Rectal smooth muscle tissue (tissue), 1 donor: Measurements from ENCODE around the gene LRRC8C.

ENCODE experiments used
- H3K27ac ChIP-seq: one replicate; pipeline ENCODE4 v1.7.0; 2013; ENCODE audit warnings: low read depth, low read length, inconsistent platforms
- H3K27me3 ChIP-seq: one replicate; pipeline ENCODE4 v1.7.0; 2013; ENCODE audit warnings: low read length; ENCODE audit not compliant: control insufficient read depth, insufficient read depth
- H3K36me3 ChIP-seq: one replicate; pipeline ENCODE4 v1.7.0; 2013; ENCODE audit warnings: low read length; ENCODE audit not compliant: control insufficient read depth, insufficient read depth
- H3K4me1 ChIP-seq: one replicate; pipeline ENCODE4 v1.7.0; 2013; ENCODE audit warnings: low read length; ENCODE audit not compliant: control insufficient read depth, insufficient read depth
- H3K4me3 ChIP-seq: one replicate; pipeline ENCODE4 v1.7.0; 2013; ENCODE audit warnings: low read length
- H3K9ac ChIP-seq: one replicate; pipeline ENCODE4 v1.7.0; 2013; ENCODE audit warnings: low read length

The LRRC8C gene

DNA sequence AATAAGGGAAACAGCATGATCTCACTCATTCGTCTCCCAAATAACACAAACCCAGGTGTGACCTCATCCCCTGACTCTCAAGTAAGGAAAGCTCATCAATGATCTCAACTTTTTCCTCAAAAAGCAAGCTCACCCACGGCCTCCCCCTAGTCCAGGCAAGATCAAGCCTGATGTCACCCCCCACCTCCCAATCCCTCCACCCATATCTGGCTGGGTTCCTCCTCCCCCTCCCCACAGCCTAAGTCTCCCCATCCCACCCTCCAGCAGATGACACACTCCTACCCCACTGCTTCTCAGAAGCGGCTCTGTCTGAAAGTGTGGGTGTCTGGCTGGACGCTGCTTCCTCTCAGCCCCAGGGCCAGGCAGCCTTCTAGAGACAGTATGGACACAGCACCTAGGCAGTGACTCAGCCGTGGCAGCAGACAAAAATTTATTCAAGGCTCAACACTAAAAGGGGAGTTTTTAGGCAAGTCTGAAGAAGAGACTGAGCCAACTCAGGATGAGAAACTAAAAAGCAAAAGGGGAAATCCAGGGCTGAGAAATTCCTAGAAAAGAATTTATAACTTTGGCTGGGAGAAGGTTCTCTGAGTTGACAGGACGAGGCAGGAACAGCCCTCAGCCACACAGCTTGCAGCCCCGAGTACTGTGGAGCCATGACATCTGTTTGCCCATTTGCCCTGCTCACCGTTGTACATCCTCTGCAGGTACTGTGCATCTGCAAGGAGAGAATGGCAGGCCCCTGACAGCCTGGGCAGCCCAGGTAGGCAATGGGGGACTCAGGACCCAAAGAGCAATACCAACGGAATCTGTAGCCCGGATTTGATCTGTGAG lies 106.3 kb downstream of the LRRC8C start:
- Histone ChIP-seq H3K36me3 (no peaks in the 10 kb centered on the region), H3K4me3 (no peak overlapping the region), H3K4me1 (no peaks in the 10 kb centered on the region), H3K27ac (no peak overlapping the region), H3K9ac (no peak overlapping the region), H3K27me3 (no peaks in the 10 kb centered on the region)

GRCh38 chr1:89739844-89740216 lies 106.9 kb downstream of the LRRC8C start:
- Histone ChIP-seq H3K36me3 (no peaks in the 10 kb centered on the region), H3K27me3 (no peaks in the 10 kb centered on the region), H3K9ac (no peak overlapping the region), H3K4me3 (no peak overlapping the region), H3K4me1 (no peaks in the 10 kb centered on the region), H3K27ac (no peak overlapping the region)

GRCh38 chr1:89743788-89744187 lies 110.9 kb downstream of the LRRC8C start:
- H3K4me3 ChIP-seq = no peak overlapping the region
- H3K36me3 ChIP-seq = no peaks in the 10 kb centered on the region
- no peak overlapping the region for H3K9ac ChIP-seq
- H3K4me1 ChIP-seq = no peaks in the 10 kb centered on the region
- no peak overlapping the region for H3K27ac ChIP-seq
- no peaks in the 10 kb centered on the region for H3K27me3 ChIP-seq

GRCh38 chr1:89746424-89747149 lies 113.7 kb downstream of the LRRC8C start:
- no peaks in the 10 kb centered on the region for H3K4me1 ChIP-seq
- H3K4me3 ChIP-seq = no peak overlapping the region
- H3K36me3 ChIP-seq = no peaks in the 10 kb centered on the region
- H3K9ac ChIP-seq = no peak overlapping the region
- H3K27me3 ChIP-seq = no peaks in the 10 kb centered on the region
- H3K27ac ChIP-seq = no peak overlapping the region

DNA sequence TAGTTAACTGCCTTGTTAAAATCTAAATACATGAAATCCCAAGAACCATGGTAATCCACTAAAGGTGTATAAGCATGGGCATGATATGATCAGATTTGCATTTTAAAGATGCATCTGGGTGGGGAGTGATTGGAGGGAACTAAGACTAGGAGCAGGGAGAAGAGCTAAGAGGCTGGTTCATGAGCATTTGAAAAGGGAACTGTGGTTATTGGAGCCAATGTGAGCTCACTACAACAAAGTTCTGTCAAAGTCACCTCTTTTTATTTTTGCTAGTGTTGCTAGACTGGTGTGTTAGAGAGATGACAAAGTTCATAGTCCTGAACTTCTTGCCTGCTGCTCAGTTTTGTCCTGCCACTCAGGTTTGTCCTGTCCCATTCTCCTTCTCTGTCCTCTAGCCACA lies 120.8 kb downstream of the LRRC8C start:
- no peaks in the 10 kb centered on the region for H3K36me3 ChIP-seq
- H3K27me3 ChIP-seq = no peaks in the 10 kb centered on the region
- H3K4me1 ChIP-seq = no peaks in the 10 kb centered on the region
- no peak overlapping the region for H3K4me3 ChIP-seq
- H3K9ac ChIP-seq = no peak overlapping the region
- no peak overlapping the region for H3K27ac ChIP-seq

DNA sequence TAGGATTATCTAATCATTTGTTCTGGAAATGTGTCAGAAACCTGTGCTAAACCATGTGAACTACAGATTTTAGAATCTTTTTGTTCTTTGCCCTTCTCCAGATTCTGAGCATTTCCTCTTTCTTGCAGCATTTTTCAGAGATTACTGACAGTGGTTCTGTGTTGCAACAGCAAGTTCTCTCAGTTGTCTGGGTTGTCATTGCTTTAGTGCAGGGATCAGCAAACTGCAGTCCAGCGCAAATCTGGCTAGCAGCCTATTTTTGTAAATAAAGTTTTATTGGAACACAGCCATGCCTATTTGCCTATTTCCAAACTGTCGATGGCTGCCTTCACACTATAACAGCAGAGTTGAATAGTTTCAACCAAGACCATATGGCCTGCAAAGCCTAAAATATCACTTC lies 121.6 kb downstream of the LRRC8C start:
- Histone ChIP-seq H3K27me3 (no peaks in the 10 kb centered on the region), H3K4me1 (no peaks in the 10 kb centered on the region), H3K9ac (no peak overlapping the region), H3K27ac (no peak overlapping the region), H3K4me3 (no peak overlapping the region), H3K36me3 (no peaks in the 10 kb centered on the region)

- Histone ChIP-seq H3K27ac (no peak overlapping the region), H3K4me1 (no peaks in the 10 kb centered on the region), H3K27me3 (no peaks in the 10 kb centered on the region)
These were observed 122.7 kb downstream of the LRRC8C start for GRCh38 chr1:89755591-89755990.

DNA sequence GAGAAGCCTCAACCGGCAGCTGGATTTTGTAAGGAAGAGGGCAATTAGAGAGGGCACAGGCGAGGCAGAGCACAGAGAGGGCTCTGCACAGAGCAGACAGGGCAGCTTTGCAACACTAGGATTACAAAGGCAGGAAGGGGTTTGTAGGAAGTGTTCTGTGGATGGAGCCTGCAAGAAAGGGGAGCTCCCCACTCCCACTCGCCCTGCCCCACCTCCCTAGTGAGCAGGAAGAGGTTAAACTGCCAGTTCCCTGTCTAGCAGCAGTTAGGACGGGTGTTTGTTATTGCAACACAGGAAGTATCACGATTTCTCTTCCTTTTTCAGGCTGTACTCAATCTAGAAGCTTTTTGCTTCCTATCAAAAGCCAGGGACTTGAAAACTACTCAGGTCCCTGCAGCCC lies 124.6 kb downstream of the LRRC8C start:
- Histone ChIP-seq H3K27ac (no peak overlapping the region), H3K36me3 (no peaks in the 10 kb centered on the region), H3K4me3 (no peak overlapping the region), H3K4me1 (peaks cover 2% of the 10 kb centered on the region), H3K9ac (no peak overlapping the region), H3K27me3 (no peaks in the 10 kb centered on the region)

More at GRCh38 chr1:89755591-89755990, 122.7 kb downstream of the LRRC8C start:
- Histone ChIP-seq H3K36me3 (no peaks in the 10 kb centered on the region), H3K4me3 (no peak overlapping the region), H3K9ac (no peak overlapping the region)

DNA sequence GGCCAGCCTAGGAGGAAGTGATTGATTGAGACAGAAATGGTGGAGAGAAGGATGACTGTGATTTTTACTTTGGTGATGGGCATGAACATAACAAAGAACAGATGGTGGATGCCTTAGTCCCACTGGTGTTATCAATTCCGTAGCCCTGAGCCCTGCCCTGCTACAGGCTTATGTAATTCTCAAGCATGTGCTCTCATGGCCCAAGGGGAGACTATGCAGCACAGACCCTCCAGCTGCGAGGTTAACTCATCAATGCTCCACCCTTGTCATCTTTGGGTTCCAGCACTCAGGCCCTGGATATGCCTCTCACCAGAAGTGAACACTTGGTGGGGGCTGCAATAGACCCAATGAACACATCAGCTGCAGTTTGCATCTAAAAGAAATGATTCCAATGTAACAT lies 125.2 kb downstream of the LRRC8C start:
- no peaks in the 10 kb centered on the region for H3K36me3 ChIP-seq
- no peaks in the 10 kb centered on the region for H3K27me3 ChIP-seq

GRCh38 chr1:89759036-89759435 lies 126.1 kb downstream of the LRRC8C start:
- no peaks in the 10 kb centered on the region for H3K36me3 ChIP-seq
- H3K4me3 ChIP-seq = no peak overlapping the region
- peaks cover 2% of the 10 kb centered on the region for H3K4me1 ChIP-seq
- H3K27ac ChIP-seq = no peak overlapping the region
- no peaks in the 10 kb centered on the region for H3K27me3 ChIP-seq
- no peak overlapping the region for H3K9ac ChIP-seq

More for the DNA sequence above, 125.2 kb downstream of the LRRC8C start:
- H3K27ac ChIP-seq = no peak overlapping the region
- peaks cover 2% of the 10 kb centered on the region for H3K4me1 ChIP-seq
- H3K4me3 ChIP-seq = no peak overlapping the region
- H3K9ac ChIP-seq = no peak overlapping the region

DNA sequence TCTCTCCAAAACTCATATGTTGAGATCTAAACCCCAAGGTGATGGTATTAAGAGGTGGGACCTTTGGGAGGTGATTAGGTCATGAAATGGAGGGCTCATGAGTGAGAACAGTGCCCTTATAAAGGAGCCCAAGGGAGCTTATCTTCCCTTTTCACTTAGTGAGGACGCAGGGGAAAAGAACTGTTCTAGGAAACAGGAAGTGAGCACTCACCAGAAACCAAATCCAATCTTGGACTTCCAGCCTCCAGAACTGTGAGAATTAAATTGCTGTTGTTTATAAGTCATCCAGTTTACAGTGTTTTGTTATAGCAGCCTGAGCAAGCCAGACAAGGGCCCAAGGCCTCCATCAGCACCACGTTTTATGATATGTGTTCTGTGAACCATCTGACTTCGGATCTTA lies 127.6 kb downstream of the LRRC8C start:
- Histone ChIP-seq H3K36me3 (no peaks in the 10 kb centered on the region), H3K27me3 (no peaks in the 10 kb centered on the region), H3K4me1 (peaks cover 2% of the 10 kb centered on the region), H3K4me3 (no peak overlapping the region), H3K9ac (no peak overlapping the region), H3K27ac (no peak overlapping the region)

DNA sequence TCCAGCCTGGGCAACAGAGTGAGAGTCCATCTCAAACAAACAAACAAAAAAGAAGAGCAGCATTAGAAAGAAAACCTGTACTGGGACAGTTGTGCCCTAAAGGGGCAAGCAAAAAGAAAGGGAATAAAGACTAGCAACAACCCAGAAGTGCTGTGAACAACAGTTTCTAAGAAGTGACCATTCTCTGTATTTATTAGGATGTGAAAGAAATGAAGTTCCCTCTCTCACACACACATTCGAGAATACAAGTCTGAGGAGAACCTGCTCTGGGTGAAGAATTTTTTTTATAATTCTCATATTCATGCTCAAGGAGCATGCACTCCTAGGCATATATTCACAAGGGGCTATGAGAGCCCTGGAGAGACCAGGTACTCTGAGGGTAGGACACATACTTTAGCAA lies 128.4 kb downstream of the LRRC8C start:
- Histone ChIP-seq H3K27ac (no peak overlapping the region), H3K4me1 (peaks cover 2% of the 10 kb centered on the region), H3K36me3 (no peaks in the 10 kb centered on the region), H3K27me3 (no peaks in the 10 kb centered on the region), H3K4me3 (no peak overlapping the region), H3K9ac (no peak overlapping the region)

- no peak overlapping the region for H3K4me3 ChIP-seq
- H3K36me3 ChIP-seq = no peaks in the 10 kb centered on the region
- H3K27ac ChIP-seq = no peak overlapping the region
- no peak overlapping the region for H3K9ac ChIP-seq
- peaks cover 2% of the 10 kb centered on the region for H3K4me1 ChIP-seq
- no peaks in the 10 kb centered on the region for H3K27me3 ChIP-seq
These were observed 129.0 kb downstream of the LRRC8C start for GRCh38 chr1:89761901-89762300.
